K562 (cell line): ENCODE results near the gene PDRG1. TPM values are rescaled to one million over a fixed set of nuclear protein-coding genes. Genes with fewer than 3 reads are reported as not detected.

Source experiments
- ARHGAP35 ChIP-seq: fragments of 450-650 bp; IDR thresholded peaks from 2 replicates; pipeline ENCODE4 v1.6.1; 2018; ENCODE audit not compliant: partially characterized antibody
- CBFA2T3 ChIP-seq: fragments of 450-650 bp; IDR thresholded peaks from 2 replicates; pipeline ENCODE4 v1.6.1; 2017
- E2F3 ChIP-seq: fragments of 250-450 bp; sonication (Bioruptor Pico); IDR thresholded peaks from 2 replicates; pipeline ENCODE4 v1.4.0; 2020; ENCODE audit warnings: mild to moderate bottlenecking
- EP300 ChIP-seq: IDR thresholded peaks from 2 replicates; pipeline ENCODE4 v1.6.1; 2012; ENCODE audit warnings: low read length, improper control_type of control experiment
- IRF2 ChIP-seq: sonication (generic); formaldehyde crosslinking; IDR thresholded peaks from 2 replicates; pipeline ENCODE4 v1.8.1; 2022; ENCODE audit warnings: mild to moderate bottlenecking, missing genetic modification reagents
- KDM1A ChIP-seq, 2 experiments: fragments of 450-650 bp; IDR thresholded peaks; 2 replicates each; pipeline ENCODE4 v1.6.1; 2016; ENCODE audit warnings: mild to moderate bottlenecking in 2 of 2
- RUNX1 ChIP-seq: sonication (generic); IDR thresholded peaks from 2 replicates; pipeline ENCODE4 v1.6.1; 2016; ENCODE audit warnings: antibody characterized with exemption, low read depth
- SMAD4 ChIP-seq: fragments of 250-450 bp; sonication (Bioruptor Pico); conservative IDR thresholded peaks from 2 replicates; pipeline ENCODE4 v1.8.0; 2021; ENCODE audit warnings: inconsistent platforms, mild to moderate bottlenecking, moderate library complexity
- TAL1 ChIP-seq: fragments of 450-650 bp; IDR thresholded peaks from 2 replicates; pipeline ENCODE4 v1.6.1; 2016; ENCODE audit warnings: mild to moderate bottlenecking
- polyA plus RNA-seq, 8 experiments: library from polyadenylated mRNA; depleted of rRNA in 4 of 8; stranded (reverse) in 5 of 8; unstranded in 3 of 8; fragments of >200 nt; fragmentation: Nextera tagmentation in 2 of 8; fragmentation: Illumina TruSeq in 1 of 8; extraction: Ambion mirVana in 2 of 8; extraction: Trizol in 1 of 8; gene quantifications; 2 replicates each; pipeline versions ENCODE4 v1.2.1 to v1.2.3, GENCODE V29; 2011 to 2014; ENCODE audit warnings: inconsistent platforms in 1 of 8, missing spikeins in 1 of 8
- total RNA-seq, 7 experiments: library from RNA; depleted of rRNA in 6 of 7; stranded (reverse); fragments of >200 nt in 6 of 7; fragmentation: Illumina TruSeq in 2 of 7; extraction: Trizol in 2 of 7; gene quantifications; 2 replicates each; pipeline versions ENCODE4 v1.2.1 to v1.2.3, GENCODE V29; 2011 to 2021; ENCODE audit warnings: low replicate concordance in 1 of 7
- TF ChIP-seq, protein P1 (sequence below), 2 experiments: fragments of 450-650 bp; formaldehyde crosslinking in 1 of 2; IDR thresholded peaks; 2 replicates each; pipeline versions ENCODE4 v1.4.0 to v1.6.1; 2014 to 2020; ENCODE audit warnings: mild to moderate bottlenecking in 2 of 2, borderline replicate concordance in 1 of 2, low read depth in 1 of 2
- TF ChIP-seq, protein P2 (sequence below): conservative IDR thresholded peaks from 2 replicates; pipeline ENCODE4 v1.6.1; 2011; ENCODE audit warnings: low read depth, mild to moderate bottlenecking, low read length; ENCODE audit not compliant: control insufficient read depth
- TF ChIP-seq, protein P3 (sequence below): IDR thresholded peaks from 2 replicates; pipeline ENCODE4 v1.6.1; 2012; ENCODE audit warnings: low read depth, low read length, improper control_type of control experiment, borderline replicate concordance
- TF ChIP-seq, protein P4 (sequence below), 2 experiments: IDR thresholded peaks in 1 of 2; conservative IDR thresholded peaks in 1 of 2; 2 replicates each; pipeline ENCODE4 v1.6.1; 2016; ENCODE audit warnings: low read depth in 2 of 2, mild to moderate bottlenecking in 1 of 2, missing compliant biosample characterization in 1 of 2, missing genetic modification characterization in 1 of 2, moderate library complexity in 1 of 2

Gene PDRG1
- total and polyA plus RNA-seq, 9 of the 15 experiments (the other 6 are each of a cell fraction or from before 2014, with no cell fraction given): 12.6 to 58.6 (median 26.1) TPM

DNA sequence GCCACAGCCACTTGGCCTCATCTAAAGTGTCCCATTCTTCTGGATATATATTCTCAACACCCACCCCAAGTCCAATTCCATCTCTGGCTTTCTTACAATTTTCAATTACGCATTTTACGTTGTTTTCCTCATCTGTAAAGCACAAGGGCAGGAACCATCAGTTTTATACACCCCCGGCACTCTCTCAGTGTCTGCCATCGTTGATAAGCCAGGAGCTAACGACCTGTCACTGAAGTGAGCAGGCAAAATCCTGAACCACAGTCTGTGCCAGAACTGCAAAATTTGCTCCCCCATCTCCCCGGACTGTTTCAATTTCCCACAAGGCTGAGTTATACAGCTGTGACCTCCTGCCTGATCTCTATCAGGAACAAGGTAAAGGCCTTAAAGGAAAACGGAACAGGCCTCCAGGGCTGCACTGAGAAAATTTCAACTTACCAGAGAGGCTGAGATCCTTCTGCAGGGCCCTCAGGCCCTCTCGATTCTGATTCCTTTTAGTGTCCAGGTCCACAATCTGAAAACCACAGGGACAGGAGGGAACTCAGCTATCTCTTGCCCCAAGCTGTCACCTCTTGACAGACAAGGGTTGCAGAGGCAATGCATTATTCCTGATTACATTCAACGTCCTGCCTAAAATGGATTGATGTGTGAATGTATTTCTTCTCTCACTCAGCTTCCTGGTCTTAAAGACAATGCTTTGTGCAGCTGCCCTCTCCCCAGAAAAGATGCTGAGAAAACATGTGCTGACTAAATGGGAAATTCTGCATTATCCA, 1.8 kb downstream of the PDRG1 start (continued):
- TF ChIP-seq, protein P1, sequence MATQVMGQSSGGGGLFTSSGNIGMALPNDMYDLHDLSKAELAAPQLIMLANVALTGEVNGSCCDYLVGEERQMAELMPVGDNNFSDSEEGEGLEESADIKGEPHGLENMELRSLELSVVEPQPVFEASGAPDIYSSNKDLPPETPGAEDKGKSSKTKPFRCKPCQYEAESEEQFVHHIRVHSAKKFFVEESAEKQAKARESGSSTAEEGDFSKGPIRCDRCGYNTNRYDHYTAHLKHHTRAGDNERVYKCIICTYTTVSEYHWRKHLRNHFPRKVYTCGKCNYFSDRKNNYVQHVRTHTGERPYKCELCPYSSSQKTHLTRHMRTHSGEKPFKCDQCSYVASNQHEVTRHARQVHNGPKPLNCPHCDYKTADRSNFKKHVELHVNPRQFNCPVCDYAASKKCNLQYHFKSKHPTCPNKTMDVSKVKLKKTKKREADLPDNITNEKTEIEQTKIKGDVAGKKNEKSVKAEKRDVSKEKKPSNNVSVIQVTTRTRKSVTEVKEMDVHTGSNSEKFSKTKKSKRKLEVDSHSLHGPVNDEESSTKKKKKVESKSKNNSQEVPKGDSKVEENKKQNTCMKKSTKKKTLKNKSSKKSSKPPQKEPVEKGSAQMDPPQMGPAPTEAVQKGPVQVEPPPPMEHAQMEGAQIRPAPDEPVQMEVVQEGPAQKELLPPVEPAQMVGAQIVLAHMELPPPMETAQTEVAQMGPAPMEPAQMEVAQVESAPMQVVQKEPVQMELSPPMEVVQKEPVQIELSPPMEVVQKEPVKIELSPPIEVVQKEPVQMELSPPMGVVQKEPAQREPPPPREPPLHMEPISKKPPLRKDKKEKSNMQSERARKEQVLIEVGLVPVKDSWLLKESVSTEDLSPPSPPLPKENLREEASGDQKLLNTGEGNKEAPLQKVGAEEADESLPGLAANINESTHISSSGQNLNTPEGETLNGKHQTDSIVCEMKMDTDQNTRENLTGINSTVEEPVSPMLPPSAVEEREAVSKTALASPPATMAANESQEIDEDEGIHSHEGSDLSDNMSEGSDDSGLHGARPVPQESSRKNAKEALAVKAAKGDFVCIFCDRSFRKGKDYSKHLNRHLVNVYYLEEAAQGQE (IDR thresholded peaks at IDR 0.05; ENCODE audit: borderline replicate concordance): no peak
- TF ChIP-seq, protein P1 (CRISPR knock-in tag; IDR thresholded peaks at IDR 0.05; ENCODE audit: low read depth): no peak
- TF ChIP-seq, protein P2, sequence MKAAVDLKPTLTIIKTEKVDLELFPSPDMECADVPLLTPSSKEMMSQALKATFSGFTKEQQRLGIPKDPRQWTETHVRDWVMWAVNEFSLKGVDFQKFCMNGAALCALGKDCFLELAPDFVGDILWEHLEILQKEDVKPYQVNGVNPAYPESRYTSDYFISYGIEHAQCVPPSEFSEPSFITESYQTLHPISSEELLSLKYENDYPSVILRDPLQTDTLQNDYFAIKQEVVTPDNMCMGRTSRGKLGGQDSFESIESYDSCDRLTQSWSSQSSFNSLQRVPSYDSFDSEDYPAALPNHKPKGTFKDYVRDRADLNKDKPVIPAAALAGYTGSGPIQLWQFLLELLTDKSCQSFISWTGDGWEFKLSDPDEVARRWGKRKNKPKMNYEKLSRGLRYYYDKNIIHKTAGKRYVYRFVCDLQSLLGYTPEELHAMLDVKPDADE: 0 out of 2 replicates have a peak, but pooled peaks have one; percentile 21
- TF ChIP-seq TAL1 (peak; percentile 90), IRF2 (CRISPR knock-in tag) (no peak), KDM1A (IDR thresholded peaks at IDR 0.05) (peak; percentile 98), EP300 (peak; percentile 66; the same call in 1 of the 2 replicates), SMAD4 (CRISPR knock-in tag) (peak; percentile 82), CBFA2T3 (peak; percentile 96), RUNX1 (peak; percentile 42; the same call in 1 of the 2 replicates), E2F3 (CRISPR knock-in tag) (no peak), ARHGAP35 (no peak)
- TF ChIP-seq, protein P3, sequence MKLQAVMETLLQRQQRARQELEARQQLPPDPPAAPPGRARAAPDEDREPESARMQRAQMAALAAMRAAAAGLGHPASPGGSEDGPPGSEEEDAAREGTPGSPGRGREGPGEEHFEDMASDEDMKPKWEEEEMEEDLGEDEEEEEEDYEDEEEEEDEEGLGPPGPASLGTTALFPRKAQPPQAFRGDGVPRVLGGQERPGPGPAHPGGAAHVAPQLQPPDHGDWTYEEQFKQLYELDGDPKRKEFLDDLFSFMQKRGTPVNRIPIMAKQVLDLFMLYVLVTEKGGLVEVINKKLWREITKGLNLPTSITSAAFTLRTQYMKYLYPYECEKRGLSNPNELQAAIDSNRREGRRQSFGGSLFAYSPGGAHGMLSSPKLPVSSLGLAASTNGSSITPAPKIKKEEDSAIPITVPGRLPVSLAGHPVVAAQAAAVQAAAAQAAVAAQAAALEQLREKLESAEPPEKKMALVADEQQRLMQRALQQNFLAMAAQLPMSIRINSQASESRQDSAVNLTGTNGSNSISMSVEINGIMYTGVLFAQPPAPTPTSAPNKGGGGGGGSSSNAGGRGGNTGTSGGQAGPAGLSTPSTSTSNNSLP: peak; percentile 25; the same call in 1 of the 2 replicates
- TF ChIP-seq, protein P4, sequence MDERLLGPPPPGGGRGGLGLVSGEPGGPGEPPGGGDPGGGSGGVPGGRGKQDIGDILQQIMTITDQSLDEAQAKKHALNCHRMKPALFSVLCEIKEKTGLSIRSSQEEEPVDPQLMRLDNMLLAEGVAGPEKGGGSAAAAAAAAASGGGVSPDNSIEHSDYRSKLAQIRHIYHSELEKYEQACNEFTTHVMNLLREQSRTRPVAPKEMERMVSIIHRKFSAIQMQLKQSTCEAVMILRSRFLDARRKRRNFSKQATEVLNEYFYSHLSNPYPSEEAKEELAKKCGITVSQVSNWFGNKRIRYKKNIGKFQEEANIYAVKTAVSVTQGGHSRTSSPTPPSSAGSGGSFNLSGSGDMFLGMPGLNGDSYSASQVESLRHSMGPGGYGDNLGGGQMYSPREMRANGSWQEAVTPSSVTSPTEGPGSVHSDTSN (CRISPR knock-in tag; IDR thresholded peaks at IDR 0.05; ENCODE audit: low read depth): no peak
- TF ChIP-seq, protein P4 (tag; conservative IDR thresholded peaks at IDR 0.05; ENCODE audit: low read depth): peak; percentile 82
